Activated CD4-positive, alpha-beta T cell treated with anti-CD3 and anti-CD28 coated beads for 24 hours (primary cell): ENCODE data around the gene ZNF764.

Source experiments
- DNase-seq, 2 donors: peaks; one replicate each; pipeline ENCODE4 v3.0.0-alpha.2; 2020; ENCODE audit warnings: low read depth in 2 of 2

ZNF764 gene

DNA sequence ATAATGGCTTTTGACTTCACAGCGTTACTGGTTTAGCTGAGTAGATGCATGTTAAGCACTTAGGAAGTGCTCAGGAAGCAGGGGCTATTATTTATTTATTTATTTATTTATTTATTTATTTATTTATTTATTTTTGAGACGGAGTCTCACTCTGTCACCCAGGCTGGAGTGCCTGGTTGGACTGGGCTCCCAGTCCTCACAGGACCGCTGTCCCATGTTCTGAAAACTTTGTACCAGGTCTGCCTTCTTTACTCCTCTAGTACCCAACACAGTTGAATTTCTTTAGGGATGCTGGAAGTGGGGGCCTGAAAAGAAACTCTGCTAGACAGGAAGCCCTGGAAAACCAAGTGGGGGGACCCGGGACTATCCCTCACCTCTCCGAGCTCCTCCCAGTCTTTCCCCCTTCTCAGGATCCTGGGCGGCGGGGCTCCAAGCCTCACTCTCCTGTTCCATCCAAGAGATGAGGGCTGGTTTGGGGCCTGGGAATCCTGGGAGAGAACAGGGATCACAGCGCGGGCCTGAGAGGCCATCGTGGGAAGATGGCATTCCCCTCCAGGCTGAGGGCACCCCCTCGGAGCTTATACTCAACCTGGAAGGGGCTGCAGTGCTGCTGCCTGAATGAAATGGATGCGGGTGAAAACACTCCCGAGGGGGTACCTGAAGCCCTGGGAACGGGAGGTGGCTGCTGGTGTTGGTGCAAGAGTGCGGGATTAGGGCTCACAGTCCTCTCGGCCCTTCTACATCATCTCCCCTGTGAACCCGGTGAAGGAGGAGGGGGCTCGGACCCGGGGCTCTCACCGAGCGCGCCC is 12.7 kb upstream of the ZNF764 start:
- DNase-seq, result no peak

- no peak for DNase-seq
Measured at GRCh38 chr16:30569746-30570635, 11.8 kb upstream of the ZNF764 start.

- no peak for DNase-seq
Measured at GRCh38 chr16:30569281-30569680, 11.1 kb upstream of the ZNF764 start.

- no peak for DNase-seq
Measured at GRCh38 chr16:30567991-30568638, 9.9 kb upstream of the ZNF764 start.

- peak in 1 of 2 donors; percentile 59 for DNase-seq
Measured at GRCh38 chr16:30567160-30567990, 9.2 kb upstream of the ZNF764 start.

GRCh38 chr16:30566531-30566930 is 8.4 kb upstream of the ZNF764 start:
- no peak for DNase-seq

DNA sequence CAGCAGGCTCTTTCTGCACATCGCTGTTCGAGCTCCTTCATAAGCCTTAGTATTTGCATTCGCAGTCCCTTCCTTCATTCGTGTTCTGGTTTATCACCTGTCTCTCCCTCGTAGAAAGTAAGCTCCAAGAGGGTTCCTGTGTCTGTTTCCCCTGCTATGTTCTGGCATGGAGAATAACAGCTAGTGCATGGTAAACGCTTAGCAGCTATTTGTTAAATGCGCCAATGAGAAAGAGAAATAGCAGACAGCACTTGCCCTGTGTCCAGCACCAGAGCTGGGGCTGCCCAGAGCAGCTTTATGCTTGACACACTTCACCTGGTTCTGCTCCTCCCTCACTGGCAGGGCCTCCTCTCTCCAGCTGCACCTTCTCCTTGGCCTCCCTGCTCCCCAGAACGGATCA is 7.8 kb upstream of the ZNF764 start:
- DNase-seq, result no peak

DNA sequence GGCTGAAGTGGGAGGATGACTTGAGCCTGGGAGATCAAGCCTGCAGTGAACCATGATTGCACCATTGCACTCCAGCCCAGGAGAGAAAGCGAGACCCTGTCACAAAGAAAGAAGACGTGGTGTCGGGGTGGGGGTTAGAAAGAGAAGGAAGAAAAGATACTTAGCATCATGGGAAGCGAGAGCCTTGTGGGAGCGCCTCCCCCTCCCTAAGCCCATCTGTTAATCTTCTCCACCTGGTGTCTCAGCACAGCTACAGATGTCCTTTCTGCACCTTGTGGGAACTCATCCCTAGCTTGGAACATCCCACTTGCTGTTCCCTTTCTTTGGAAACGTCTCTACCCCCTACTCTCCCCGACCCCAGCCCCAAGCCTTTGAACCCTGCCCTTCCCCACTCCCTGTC is 7.4 kb upstream of the ZNF764 start:
- DNase-seq, result no peak

DNA sequence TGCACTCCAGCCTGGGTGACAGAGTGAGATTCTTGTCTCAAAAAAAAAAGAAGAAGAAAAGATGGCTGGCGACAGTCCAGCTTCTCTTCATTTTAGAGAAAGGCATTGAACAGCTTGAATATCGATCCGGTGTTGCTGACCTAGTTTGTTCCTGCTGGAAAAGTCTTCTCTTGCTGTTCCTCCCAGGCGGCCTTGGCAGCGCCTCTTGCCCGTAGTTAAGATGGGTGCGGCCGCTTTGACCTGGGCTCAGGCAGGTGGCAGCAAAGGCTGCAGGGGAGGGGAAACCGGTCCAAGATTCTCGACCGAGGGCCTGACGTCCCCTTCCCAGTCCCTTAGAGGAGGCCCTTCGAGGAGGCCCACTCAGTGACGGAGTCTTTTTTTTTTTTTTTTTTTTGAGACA is 3.8 kb upstream of the ZNF764 start:
- no peak for DNase-seq

GRCh38 chr16:30561089-30561816 is 3.1 kb upstream of the ZNF764 start:
- DNase-seq, result no peak

GRCh38 chr16:30559690-30560089 is 1.5 kb upstream of the ZNF764 start:
- no peak for DNase-seq

GRCh38 chr16:30558789-30559377 is 709 bp upstream of the ZNF764 start:
- DNase-seq, result no peak

- no peak for DNase-seq
Measured at GRCh38 chr16:30557707-30557956, 542 bp downstream of the ZNF764 start.

GRCh38 chr16:30556125-30556473 is 2.1 kb downstream of the ZNF764 start:
- no peak for DNase-seq

GRCh38 chr16:30555315-30556124 is 2.7 kb downstream of the ZNF764 start:
- no peak for DNase-seq

DNA sequence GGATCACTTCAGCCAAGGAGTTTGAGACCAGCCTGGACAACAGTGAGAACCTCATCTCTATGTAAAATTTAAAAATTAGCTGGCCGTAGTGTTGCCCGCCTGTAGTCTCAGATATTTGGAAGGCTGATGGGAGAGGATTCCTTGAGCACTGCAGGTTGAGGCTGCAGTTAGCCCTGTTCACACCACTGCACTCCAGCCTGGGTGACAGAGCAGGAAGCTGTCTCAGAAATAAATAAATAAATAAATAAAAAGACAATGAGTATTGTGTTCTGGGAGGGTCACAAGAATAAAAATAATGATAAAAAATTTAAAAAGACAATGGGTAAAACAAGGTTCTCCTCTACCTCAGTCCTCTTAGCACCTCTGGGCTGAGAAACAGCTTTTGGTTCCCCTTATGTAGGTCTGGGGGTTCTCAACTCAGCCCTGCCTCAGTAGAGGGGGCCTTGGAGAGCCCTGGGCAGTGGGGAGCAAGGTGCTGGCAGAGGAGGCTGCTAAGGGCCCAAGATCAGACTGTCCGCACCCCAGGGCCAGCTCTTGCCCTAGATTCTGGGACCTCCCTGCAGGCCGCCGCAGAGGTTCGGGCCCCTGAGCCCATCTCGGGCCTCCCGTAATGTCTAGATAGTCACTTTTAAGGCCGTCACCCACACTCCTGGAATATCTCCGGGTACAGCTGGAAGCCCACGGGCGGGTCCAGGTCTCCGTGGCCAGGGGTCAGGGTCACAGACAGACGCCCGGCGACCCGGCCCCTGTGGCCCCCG is 3.4 kb downstream of the ZNF764 start:
- DNase-seq, result no peak

- no peak for DNase-seq
Measured at GRCh38 chr16:30553393-30553899, 4.7 kb downstream of the ZNF764 start.

DNA sequence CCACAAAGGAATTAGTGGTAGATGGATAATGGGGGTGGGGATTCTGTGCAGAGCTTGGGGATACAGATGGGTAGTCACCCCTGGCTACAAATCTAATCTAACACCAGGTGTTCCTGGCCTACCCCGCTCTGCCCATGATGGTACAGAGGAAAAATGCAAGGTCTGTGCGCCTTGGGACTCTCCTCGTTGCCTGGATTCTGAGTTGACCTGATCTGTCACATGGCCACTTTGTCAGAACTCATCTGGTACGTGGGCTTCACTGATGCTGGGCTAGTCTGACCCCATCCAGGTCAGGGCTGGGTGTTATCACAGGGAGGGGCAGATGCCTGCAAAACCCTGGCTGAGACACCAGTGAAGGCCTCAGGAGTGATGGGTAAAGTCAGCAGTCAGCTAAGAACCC is 5.2 kb downstream of the ZNF764 start:
- no peak for DNase-seq

DNA sequence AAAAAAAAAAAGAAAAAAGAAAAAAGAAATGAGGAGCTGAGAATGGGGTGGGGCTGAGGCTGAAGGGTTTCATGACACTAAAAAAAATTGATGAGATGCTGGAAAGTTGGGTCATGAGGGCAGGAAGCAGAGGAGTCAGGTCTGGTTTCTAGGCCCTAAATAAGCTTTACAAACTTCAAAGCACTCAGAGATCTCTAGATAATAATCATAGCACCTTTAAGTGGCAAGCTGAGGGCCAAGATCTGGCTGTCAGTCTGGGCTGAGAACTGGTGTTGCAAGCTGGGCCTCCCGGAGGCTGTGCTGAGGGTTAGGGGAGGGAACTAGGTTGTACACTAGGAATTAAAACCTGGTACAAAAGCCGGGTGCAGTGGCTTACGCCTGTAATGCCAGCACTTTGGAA is 6.4 kb downstream of the ZNF764 start:
- DNase-seq, result no peak
